Activated B cell treated with CpG ODN at 0.5 μM for 24 hours (primary cell): ENCODE results near the gene ZBTB17. TPM values are rescaled to one million over a fixed set of nuclear protein-coding genes. Genes with fewer than 3 reads are reported as not detected.

Experiments used
- ATAC-seq: fragments of 200-7000 bp; cut with Tn5 transposase; one replicate; pipeline ENCODE4 v1.10.0; 2021; ENCODE audit warnings: low read depth, mild to moderate bottlenecking, moderate library complexity
- CTCF ChIA-PET: fragments of 350-600 bp; sonication (Branson Sonifier 250); formaldehyde crosslinking; loops from one replicate; lab custom pipeline; 2021; ENCODE audit warnings: antibody characterized with exemption; lab: Charles Lee
- POLR2A ChIA-PET: fragments of 350-600 bp; sonication (Branson Sonifier 250); formaldehyde crosslinking; loops from one replicate; lab custom pipeline; 2021; ENCODE audit warnings: antibody characterized with exemption; lab: Charles Lee
- DNase-seq: peaks from one replicate; pipeline ENCODE4 v3.0.0; 2022
- H3K27ac Mint-ChIP-seq: one replicate; pipeline ENCODE4 v1.8.0; 2020; ENCODE audit warnings: mixed read lengths
- H3K27me3 Mint-ChIP-seq: one replicate; pipeline ENCODE4 v1.8.0; 2021; ENCODE audit warnings: mixed read lengths
- H3K36me3 Mint-ChIP-seq: one replicate; pipeline ENCODE4 v1.8.0; 2021; ENCODE audit warnings: low read depth, mixed read lengths
- H3K4me1 Mint-ChIP-seq: one replicate; pipeline ENCODE4 v1.8.0; 2021; ENCODE audit warnings: mixed read lengths
- H3K4me3 Mint-ChIP-seq: one replicate; pipeline ENCODE4 v1.8.0; 2020; ENCODE audit warnings: mild to moderate bottlenecking, mixed read lengths
- H3K9me3 Mint-ChIP-seq: one replicate; pipeline ENCODE4 v1.8.0; 2020; ENCODE audit warnings: mixed read lengths
- CTCF ChIP-seq: fragments of 200-600 bp; IDR thresholded peaks from one replicate; pipeline ENCODE4 v1.8.0; 2022; ENCODE audit warnings: antibody characterized with exemption, mild to moderate bottlenecking
- intact Hi-C: fragments of 100-400 bp; cut with micrococcal nuclease; formaldehyde crosslinking; loops from one replicate; pipeline ENCODE4 v1.15.1; 2024
- total RNA-seq: library from RNA; stranded (reverse); gene quantifications from 2 replicates; pipeline ENCODE4 v1.2.3, GENCODE V29; 2022

ZBTB17 gene
- total RNA-seq, 1 donor from 2014 or later = 121 TPM

- intact Hi-C loops = no loop called here
- CTCF ChIA-PET = interaction anchor here (1.1 kb wide), 1 partner anchor 182 kb away, joined by 4 read pairs; no protein-coding TSS in a partner anchor
- Mint-ChIP-seq H3K4me3 (no peak overlapping the region), H3K4me1 (no peaks in the 10 kb centered on the region), H3K36me3 (no peaks in the 10 kb centered on the region), H3K27ac (no peak overlapping the region), H3K27me3 (no peaks in the 10 kb centered on the region), H3K9me3 (no peaks in the 10 kb centered on the region)
- POLR2A ChIA-PET = interaction anchor here (0.8 kb wide), 1 partner anchor 31 kb away, joined by 4 read pairs; no protein-coding TSS in a partner anchor
- TF ChIP-seq CTCF = no peak
- DNase-seq (no peak), ATAC-seq (no peak)
Measured at GRCh38 chr1:15997076-15997585, 21.2 kb upstream of the ZBTB17 start.

GRCh38 chr1:15994590-15995351 lies 18.9 kb upstream of the ZBTB17 start:
- H3K4me3 Mint-ChIP-seq = no peak overlapping the region
- ChIA-PET POLR2A (interaction anchor here (0.6 to 1.0 kb wide), 3 partner anchors 29 to 178 kb away, joined by 3 to 9 read pairs (median 3); no protein-coding TSS in a partner anchor), CTCF (interaction anchor here (0.7 to 2.5 kb wide), 8 partner anchors 18 to 203 kb away, joined by 3 to 18 read pairs (median 4); partner anchors contain the start of gene ZBTB17)
- no peak for TF ChIP-seq CTCF
- no peaks in the 10 kb centered on the region for H3K9me3 Mint-ChIP-seq
- intact Hi-C loops = loop anchor here (1.0 to 5.0 kb wide), 5 partner anchors 28 to 202 kb away; no protein-coding TSS in a partner anchor
- H3K4me1 Mint-ChIP-seq = no peaks in the 10 kb centered on the region
- no peaks in the 10 kb centered on the region for H3K36me3 Mint-ChIP-seq
- ATAC-seq = peak; percentile 94
- no peak overlapping the region for H3K27ac Mint-ChIP-seq
- DNase-seq = no peak
- H3K27me3 Mint-ChIP-seq = no peaks in the 10 kb centered on the region

- Mint-ChIP-seq H3K27ac (no peak overlapping the region), H3K4me1 (no peaks in the 10 kb centered on the region), H3K36me3 (no peaks in the 10 kb centered on the region), H3K9me3 (no peaks in the 10 kb centered on the region), H3K4me3 (no peak overlapping the region), H3K27me3 (no peaks in the 10 kb centered on the region)
- ChIA-PET CTCF (interaction anchor here (1.1 to 2.5 kb wide), 3 partner anchors 18 to 191 kb away, joined by 4 to 18 read pairs (median 4); partner anchors contain the start of gene ZBTB17), POLR2A (interaction anchor here (1.0 kb wide), 1 partner anchor 28 kb away, joined by 3 read pairs; no protein-coding TSS in a partner anchor)
- intact Hi-C loops = loop anchor here (1.0 to 5.0 kb wide), 5 partner anchors 28 to 202 kb away; no protein-coding TSS in a partner anchor
- no peak for DNase-seq
- TF ChIP-seq CTCF = no peak
- ATAC-seq = no peak
Measured at GRCh38 chr1:15994081-15994480, 18.2 kb upstream of the ZBTB17 start.

- Mint-ChIP-seq H3K4me1 (no peaks in the 10 kb centered on the region), H3K36me3 (no peaks in the 10 kb centered on the region), H3K27me3 (no peaks in the 10 kb centered on the region), H3K9me3 (no peaks in the 10 kb centered on the region), H3K4me3 (no peak overlapping the region), H3K27ac (no peak overlapping the region)
- CTCF ChIA-PET = interaction anchor here (1.6 to 2.5 kb wide), 2 partner anchors 17 to 178 kb away, joined by 4 to 18 read pairs; partner anchors contain the start of gene ZBTB17
- no peak for TF ChIP-seq CTCF
- ATAC-seq = no peak
- intact Hi-C loops = loop anchor here (1.0 to 5.0 kb wide), 5 partner anchors 27 to 201 kb away; no protein-coding TSS in a partner anchor
- no peak for DNase-seq
- POLR2A ChIA-PET = interaction anchor here (1.0 kb wide), 1 partner anchor 28 kb away, joined by 3 read pairs; no protein-coding TSS in a partner anchor
Measured at GRCh38 chr1:15993666-15994065, 17.8 kb upstream of the ZBTB17 start.
